GM10266 (cell line): Measurements from ENCODE around the gene SPATA16.

Experiments used
- DNase-seq: peaks from one replicate; pipeline ENCODE4 v3.0.0; 2012; ENCODE audit errors: extremely low spot score
- CTCF ChIP-seq: IDR thresholded peaks from 2 replicates; pipeline ENCODE4 v1.5.1; 2012; ENCODE audit warnings: mild to moderate bottlenecking, low read depth; ENCODE audit not compliant: control insufficient read depth, insufficient read depth; ENCODE audit errors: missing control alignments

Gene SPATA16

GRCh38 chr3:172924546-172924945 lies 216.5 kb downstream of the SPATA16 start:
- no peak for DNase-seq
- no peak for TF ChIP-seq CTCF

- no peak for TF ChIP-seq CTCF
- DNase-seq = no peak
Observed at GRCh38 chr3:172919297-172919683, 221.7 kb downstream of the SPATA16 start.

- no peak for DNase-seq
- no peak for TF ChIP-seq CTCF
Observed at GRCh38 chr3:172918568-172919296, 222.3 kb downstream of the SPATA16 start.

- no peak for DNase-seq
- TF ChIP-seq CTCF = no peak
Observed at GRCh38 chr3:172918165-172918564, 222.9 kb downstream of the SPATA16 start.

GRCh38 chr3:172915911-172916514 lies 225.0 kb downstream of the SPATA16 start:
- no peak for DNase-seq
- no peak for TF ChIP-seq CTCF

GRCh38 chr3:172914854-172915253 lies 226.2 kb downstream of the SPATA16 start:
- no peak for DNase-seq
- no peak for TF ChIP-seq CTCF
